Keratinocyte (primary cell): ENCODE data around the gene BMPR1B. TPM values are rescaled to one million over a fixed set of nuclear protein-coding genes. Genes with fewer than 3 reads are reported as not detected.

ENCODE experiments used
- DNase-seq: peaks from one replicate; pipeline ENCODE4 v3.0.0-alpha.2; 2011; ENCODE audit warnings: low read depth, missing footprints, low spot score
- FAIRE-seq: peaks from 2 replicates; lab custom pipeline; 2011; peaks lifted over from hg19 to GRCh38; lab: Jason Lieb, UNC
- H2AFZ ChIP-seq: 2 replicates; pipeline ENCODE4 v1.6.0; 2012; ENCODE audit warnings: low read length, control low read depth, inconsistent platforms; ENCODE audit not compliant: control insufficient read depth
- H3K27ac ChIP-seq: 2 replicates; pipeline ENCODE4 v1.5.1; 2011; ENCODE audit warnings: low read length; ENCODE audit not compliant: control insufficient read depth, insufficient read depth
- H3K27me3 ChIP-seq: 3 replicates; pipeline ENCODE4 v1.6.0; 2011; ENCODE audit warnings: low read length; ENCODE audit not compliant: control insufficient read depth, insufficient read depth; ENCODE audit errors: extremely low read depth
- H3K36me3 ChIP-seq, 2 experiments: 2 replicates in 1 of 2; 3 replicates in 1 of 2; pipeline ENCODE4 v1.5.1; 2011; ENCODE audit warnings: low read length in 2 of 2, mild to moderate bottlenecking in 1 of 2; ENCODE audit not compliant: control insufficient read depth in 2 of 2, insufficient read depth in 2 of 2; ENCODE audit errors: extremely low read depth in 1 of 2
- H3K4me1 ChIP-seq: 3 replicates; pipeline ENCODE4 v1.5.1; 2011; ENCODE audit warnings: low read length; ENCODE audit not compliant: control insufficient read depth, insufficient read depth; ENCODE audit errors: extremely low read depth
- H3K4me2 ChIP-seq: 3 replicates; pipeline ENCODE4 v1.6.0; 2011; ENCODE audit warnings: low read depth, low read length; ENCODE audit not compliant: control insufficient read depth, insufficient read depth; ENCODE audit errors: extremely low read depth
- H3K4me3 ChIP-seq, 3 experiments: fragments of 200-600 bp in 1 of 3; sonication (generic) in 1 of 3; 2 replicates in 2 of 3; 3 replicates in 1 of 3; pipeline ENCODE4 v1.5.1; 2011 to 2016; ENCODE audit warnings: low read length in 3 of 3, mild to moderate bottlenecking in 3 of 3, control low read depth in 2 of 3, inconsistent platforms in 1 of 3, low read depth in 1 of 3, mixed read lengths in 1 of 3, mixed run types in 1 of 3, moderate library complexity in 1 of 3; ENCODE audit not compliant: control insufficient read depth in 2 of 3, insufficient read depth in 2 of 3; ENCODE audit errors: extremely low read depth in 1 of 3
- H3K79me2 ChIP-seq: 2 replicates; pipeline ENCODE4 v1.6.0; 2012; ENCODE audit warnings: low read length; ENCODE audit not compliant: control insufficient read depth, insufficient read depth
- H3K9ac ChIP-seq: 3 replicates; pipeline ENCODE4 v1.6.0; 2011; ENCODE audit warnings: low read length; ENCODE audit not compliant: control insufficient read depth, insufficient read depth; ENCODE audit errors: extremely low read depth
- H3K9me1 ChIP-seq: 3 replicates; pipeline ENCODE4 v1.6.0; 2011; ENCODE audit warnings: low read length; ENCODE audit not compliant: control insufficient read depth, insufficient read depth; ENCODE audit errors: extremely low read depth
- H3K9me3 ChIP-seq: 2 replicates; pipeline ENCODE4 v1.5.1; 2012; ENCODE audit warnings: low read depth, low read length; ENCODE audit not compliant: control insufficient read depth
- H4K20me1 ChIP-seq: 3 replicates; pipeline ENCODE4 v1.6.0; 2011; ENCODE audit warnings: low read length; ENCODE audit not compliant: control insufficient read depth, insufficient read depth; ENCODE audit errors: extremely low read depth
- CTCF ChIP-seq, 3 experiments: IDR thresholded peaks in 1 of 3; conservative IDR thresholded peaks in 1 of 3; optimal IDR thresholded peaks in 1 of 3; 2 replicates in 2 of 3; 3 replicates in 1 of 3; pipeline versions ENCODE3 to v1.5.1; 2011; ENCODE audit warnings: low read length in 3 of 3, mild to moderate bottlenecking in 3 of 3, moderate library complexity in 2 of 3, control low read depth in 1 of 3, inconsistent platforms in 1 of 3; ENCODE audit not compliant: insufficient read depth in 2 of 3; ENCODE audit errors: extremely low read depth in 1 of 3
- EZH2 ChIP-seq: IDR thresholded peaks from one replicate; pipeline ENCODE4 v1.6.1; 2012; ENCODE audit warnings: inconsistent platforms, mild to moderate bottlenecking, low read length, moderate library complexity
- dilution Hi-C: fragments of 300-500 bp; cut with MboI; formaldehyde crosslinking; loops from one replicate; pipeline ENCODE4 v1.7.0; 2020; ENCODE audit warnings: low sequenced_read_pairs; ENCODE audit not compliant: extremely low pct_ligation_motif_present
- polyA plus RNA-seq, 5 experiments: library from polyadenylated mRNA; depleted of rRNA in 3 of 5; stranded (reverse) in 3 of 5; stranded (forward) in 1 of 5; unstranded in 1 of 5; fragments of >200 nt; gene quantifications; 1 replicate in 1 of 5; 2 replicates in 3 of 5; 3 replicates in 1 of 5; pipeline versions ENCODE4 v1.2.1 to v1.2.3, GENCODE V29; 2011 to 2012; ENCODE audit warnings: missing spikeins in 2 of 5, low read depth in 1 of 5, low replicate concordance in 1 of 5

Gene BMPR1B
- polyA plus RNA-seq, 1 donor (not counting 4 experiments of a cell fraction or from before 2014, with no cell fraction given), result 0.89 TPM

GRCh38 chr4:95093460-95093859, 335.7 kb downstream of the BMPR1B start:
- no peak for TF ChIP-seq EZH2
- no peak for TF ChIP-seq CTCF (optimal IDR thresholded peaks at IDR 0.05 in 1 of 3, IDR thresholded peaks at IDR 0.05 in 1 of 3, conservative IDR thresholded peaks at IDR 0.05 in 1 of 3; ENCODE audit: extremely low read depth in 1 of 3, insufficient read depth in 2 of 3, low read length in 3 of 3)
- H3K27ac ChIP-seq, result no peak overlapping the region
- no peaks in the 10 kb centered on the region for H3K9me3 ChIP-seq
- no peak overlapping the region for H3K4me2 ChIP-seq
- no peak overlapping the region for H2AFZ ChIP-seq
- FAIRE-seq (no peak), DNase-seq (no peak)
- H3K27me3 ChIP-seq, result no peaks in the 10 kb centered on the region
- H3K9me1 ChIP-seq, result no peaks in the 10 kb centered on the region
- H3K9ac ChIP-seq, result no peak overlapping the region
- dilution Hi-C loops, result no loop called here
- no peaks in the 10 kb centered on the region for H3K4me1 ChIP-seq
- H3K36me3 ChIP-seq, result no peaks in the 10 kb centered on the region
- no peaks in the 10 kb centered on the region for H4K20me1 ChIP-seq
- no peaks in the 10 kb centered on the region for H3K79me2 ChIP-seq
- no peak overlapping the region for H3K4me3 ChIP-seq

DNA sequence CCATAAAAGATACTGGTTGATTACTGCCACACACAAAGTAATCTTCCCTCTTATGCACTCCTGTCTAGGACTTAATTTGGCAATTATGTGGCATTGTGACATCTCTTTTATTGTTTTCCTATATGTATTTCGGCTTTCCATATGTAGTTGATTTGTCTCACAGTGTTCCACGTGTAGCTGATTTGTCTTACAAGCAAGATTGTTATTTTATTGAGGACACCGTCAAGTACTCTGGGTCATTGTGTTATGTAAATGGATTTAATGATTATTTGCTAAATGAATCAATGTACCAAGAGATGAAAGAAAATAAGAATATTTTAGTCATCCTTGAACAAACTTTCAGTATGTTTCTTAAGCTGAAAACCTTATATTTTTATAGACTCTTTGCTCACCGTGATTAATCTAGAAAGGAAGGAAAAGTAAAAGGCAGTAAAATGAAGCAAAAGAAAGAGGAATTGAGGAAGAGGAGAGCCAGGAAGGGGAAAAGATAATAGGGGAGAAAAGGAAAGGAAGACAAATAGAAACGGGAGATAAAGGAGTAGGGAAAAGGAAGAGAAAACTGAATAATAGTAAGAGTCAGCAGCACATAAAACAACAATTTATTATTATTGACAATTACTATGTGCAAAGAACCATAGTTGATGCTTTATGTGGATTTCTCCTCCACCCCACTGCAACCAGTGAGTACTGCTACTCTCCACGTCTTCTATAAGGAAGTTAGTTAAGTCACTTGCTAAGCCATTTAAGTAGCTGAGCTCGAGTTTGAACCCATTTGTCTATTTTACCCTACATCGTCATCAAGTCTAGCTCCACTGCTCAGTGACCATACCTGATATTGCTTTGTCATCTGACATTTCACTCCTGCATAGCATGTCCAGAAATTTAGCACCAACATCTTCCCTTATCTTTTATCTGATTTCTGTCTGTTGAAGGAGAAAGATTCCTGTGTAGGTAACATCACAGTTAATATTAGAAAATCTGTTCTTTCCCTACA, 336.5 kb downstream of the BMPR1B start:
- TF ChIP-seq CTCF (optimal IDR thresholded peaks at IDR 0.05 in 1 of 3, IDR thresholded peaks at IDR 0.05 in 1 of 3, conservative IDR thresholded peaks at IDR 0.05 in 1 of 3; ENCODE audit: extremely low read depth in 1 of 3, insufficient read depth in 2 of 3, low read length in 3 of 3), result no peak
- TF ChIP-seq EZH2, result no peak
- no peaks in the 10 kb centered on the region for H3K9me3 ChIP-seq

More for the DNA sequence above, 336.5 kb downstream of the BMPR1B start:
- Histone ChIP-seq H3K27ac (no peak overlapping the region), H3K9ac (no peak overlapping the region), H4K20me1 (no peaks in the 10 kb centered on the region), H3K27me3 (no peaks in the 10 kb centered on the region), H3K9me1 (no peaks in the 10 kb centered on the region), H3K36me3 (no peaks in the 10 kb centered on the region), H3K4me3 (no peak overlapping the region), H2AFZ (no peak overlapping the region), H3K79me2 (no peaks in the 10 kb centered on the region), H3K4me2 (no peak overlapping the region), H3K4me1 (no peaks in the 10 kb centered on the region)
- FAIRE-seq (no peak), DNase-seq (no peak)
- dilution Hi-C loops, result no loop called here
